Measurements from ENCODE around the gene EZR. TPM values are rescaled to one million over a fixed set of nuclear protein-coding genes. Genes with fewer than 3 reads are reported as not detected.
"Not testable (repeated sequence)": the region's sequence is repeated elsewhere in the genome, so short reads cannot be mapped to it uniquely, and the experiment has no call there.

EZR gene
- total RNA-seq, 2 donors from 2014 or later, result 118 to 222 TPM

- WGBS, result 84% methylated on average over 3 of the region's 3 CpGs
- H3K27me3 ChIP-seq (replicated peaks; ENCODE audit: insufficient read depth), result no peaks in the 10 kb centered on the region
- H3K4me1 ChIP-seq (replicated peaks), result no peaks in the 10 kb centered on the region
- TF ChIP-seq POLR2AphosphoS5 (IDR thresholded peaks at IDR 0.05) (no peak), CTCF (IDR thresholded peaks at IDR 0.05) (no peak), POLR2A (IDR thresholded peaks at IDR 0.05) (no peak)
- no peak overlapping the region for H3K27ac ChIP-seq
- DNase-seq (ENCODE audit: low spot score), result no peak
- H3K4me3 ChIP-seq, result no peak overlapping the region
- no peaks in the 10 kb centered on the region for H3K9me3 ChIP-seq
- intact Hi-C loops (cut with DNase I), result no loop called here
- H3K36me3 ChIP-seq, result no peaks in the 10 kb centered on the region
Measured at GRCh38 chr6:158841358-158841757, 22.2 kb upstream of the EZR start.

- Histone ChIP-seq H3K27me3 (replicated peaks; ENCODE audit: insufficient read depth) (no peaks in the 10 kb centered on the region), H3K36me3 (no peaks in the 10 kb centered on the region), H3K9me3 (no peaks in the 10 kb centered on the region), H3K4me1 (replicated peaks) (no peaks in the 10 kb centered on the region), H3K27ac (no peak overlapping the region), H3K4me3 (no peak overlapping the region)
- intact Hi-C loops (cut with DNase I), result no loop called here
- WGBS, result 96% methylated on average over 1 of the region's 1 CpG
- no peak for DNase-seq (ENCODE audit: low spot score)
- TF ChIP-seq POLR2A (IDR thresholded peaks at IDR 0.05) (no peak), CTCF (IDR thresholded peaks at IDR 0.05) (no peak), POLR2AphosphoS5 (IDR thresholded peaks at IDR 0.05) (no peak)
Measured at GRCh38 chr6:158840465-158840864, 21.3 kb upstream of the EZR start.

- Histone ChIP-seq H3K27ac (no peak overlapping the region), H3K27me3 (replicated peaks; ENCODE audit: insufficient read depth) (no peaks in the 10 kb centered on the region), H3K4me1 (replicated peaks) (no peaks in the 10 kb centered on the region), H3K9me3 (no peaks in the 10 kb centered on the region), H3K4me3 (no peak overlapping the region), H3K36me3 (no peaks in the 10 kb centered on the region)
- DNase-seq (ENCODE audit: low spot score), result no peak
- 78% methylated on average over 5 of the region's 5 CpGs for WGBS
- TF ChIP-seq CTCF (IDR thresholded peaks at IDR 0.05) (no peak), POLR2A (IDR thresholded peaks at IDR 0.05) (no peak), POLR2AphosphoS5 (IDR thresholded peaks at IDR 0.05) (no peak)
- intact Hi-C loops (cut with DNase I), result no loop called here
Measured at GRCh38 chr6:158839796-158840195, 20.6 kb upstream of the EZR start.

GRCh38 chr6:158838790-158839189, 19.6 kb upstream of the EZR start:
- not testable (repeated sequence) for H3K27me3 ChIP-seq (replicated peaks; ENCODE audit: insufficient read depth); H3K27ac ChIP-seq
- 95% methylated on average over 3 of the region's 3 CpGs for WGBS

GRCh38 chr6:158837684-158838625, 18.8 kb upstream of the EZR start:
- 53% methylated on average over 14 of the region's 14 CpGs for WGBS
- H3K4me3 ChIP-seq, result no peak overlapping the region
- no peaks in the 10 kb centered on the region for H3K4me1 ChIP-seq (replicated peaks)
- no peak for DNase-seq (ENCODE audit: low spot score)
- no peaks in the 10 kb centered on the region for H3K36me3 ChIP-seq
- H3K9me3 ChIP-seq, result no peaks in the 10 kb centered on the region
- no peak overlapping the region for H3K27ac ChIP-seq
- no peaks in the 10 kb centered on the region for H3K27me3 ChIP-seq (replicated peaks; ENCODE audit: insufficient read depth)
- intact Hi-C loops (cut with DNase I), result no loop called here
- no peak for TF ChIP-seq POLR2A (IDR thresholded peaks at IDR 0.05)
- no peak for TF ChIP-seq POLR2AphosphoS5 (IDR thresholded peaks at IDR 0.05)
- TF ChIP-seq CTCF (IDR thresholded peaks at IDR 0.05), result no peak

More at GRCh38 chr6:158838790-158839189, 19.6 kb upstream of the EZR start:
- H3K9me3 ChIP-seq; DNase-seq (ENCODE audit: low spot score); H3K36me3 ChIP-seq; H3K4me3 ChIP-seq; intact Hi-C loops (cut with DNase I); H3K4me1 ChIP-seq (replicated peaks): not testable (repeated sequence)
